SK-N-MC (cell line): Measurements from ENCODE around the gene CCDC192.

Experiments used
- EZH2 ChIP-seq: fragments of 200-600 bp; sonication (generic); IDR thresholded peaks from one replicate; pipeline ENCODE4 v1.6.1; 2017; ENCODE audit warnings: antibody characterized with exemption
- FOXP2 ChIP-seq: optimal IDR thresholded peaks from 2 replicates; pipeline ENCODE3; 2011; ENCODE audit warnings: mild to moderate bottlenecking, moderate library complexity; ENCODE audit not compliant: insufficient read depth; ENCODE audit errors: extremely low read length, control extremely low read depth
- POLR2AphosphoS5 ChIP-seq: IDR thresholded peaks from 2 replicates; pipeline ENCODE4 v1.6.1; 2012; ENCODE audit warnings: mild to moderate bottlenecking, low read depth, low read length, borderline replicate concordance

- TF ChIP-seq POLR2AphosphoS5 (no peak), EZH2 (no peak), FOXP2 (no peak)
Observed at GRCh38 chr5:127785098-127785927, 82.1 kb downstream of the CCDC192 start.
